ENCODE data around the gene ITIH3.
A peak's percentile ranks its signal among the peaks of the same experiment; 100 is the strongest.

The ITIH3 gene

DNA sequence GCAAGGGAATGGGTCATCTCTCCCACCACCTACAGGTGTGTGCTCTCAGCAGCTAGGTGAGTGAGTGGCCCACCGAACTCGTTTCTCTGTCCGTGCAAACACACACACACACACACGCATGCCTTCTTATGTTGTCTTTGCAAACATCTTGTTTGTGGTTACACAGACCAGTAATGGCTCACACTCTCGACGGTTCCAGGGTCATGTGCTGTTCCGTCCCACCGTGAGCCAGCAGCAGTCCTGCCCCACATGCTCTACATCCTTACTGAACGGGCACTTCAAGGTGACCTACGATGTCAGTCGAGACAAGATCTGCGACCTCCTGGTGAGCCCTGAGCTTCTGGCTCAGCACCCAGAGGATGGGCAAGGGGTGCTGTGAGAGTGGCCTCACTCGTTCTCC, 12.9 kb upstream of the ITIH3 start:
- Histone ChIP-seq H3K27ac (ENCODE audit: poor library complexity, severe bottlenecking) (no peak overlapping the region), H3K27me3 (ENCODE audit: insufficient read depth, poor library complexity, severe bottlenecking) (no peaks in the 10 kb centered on the region), H3K9me3 (ENCODE audit: severe bottlenecking) (no peaks in the 10 kb centered on the region), H3K4me1 (ENCODE audit: insufficient read depth, poor library complexity, severe bottlenecking) (no peaks in the 10 kb centered on the region), H3K4me3 (ENCODE audit: severe bottlenecking) (no peak overlapping the region), H3K36me3 (ENCODE audit: low read depth) (no peaks in the 10 kb centered on the region)
- DNase-seq (ENCODE audit: low spot score) (no peak), ATAC-seq (ENCODE audit: low read depth) (no peak)
- no peak for TF ChIP-seq CTCF (IDR thresholded peaks at IDR 0.05; ENCODE audit: poor library complexity, severe bottlenecking)

GRCh38 chr3:52782412-52783210, 12.0 kb upstream of the ITIH3 start:
- no peak for TF ChIP-seq CTCF (IDR thresholded peaks at IDR 0.05; ENCODE audit: poor library complexity, severe bottlenecking)
- no peak for DNase-seq (ENCODE audit: low spot score)

GRCh38 chr3:52783211-52783555, 11.4 kb upstream of the ITIH3 start:
- TF ChIP-seq CTCF (IDR thresholded peaks at IDR 0.05; ENCODE audit: poor library complexity, severe bottlenecking), result no peak
- ATAC-seq (ENCODE audit: low read depth) (no peak), DNase-seq (ENCODE audit: low spot score) (no peak)
- H3K27me3 ChIP-seq (ENCODE audit: insufficient read depth, poor library complexity, severe bottlenecking), result no peaks in the 10 kb centered on the region
- H3K9me3 ChIP-seq (ENCODE audit: severe bottlenecking), result no peaks in the 10 kb centered on the region
- no peaks in the 10 kb centered on the region for H3K36me3 ChIP-seq (ENCODE audit: low read depth)
- no peaks in the 10 kb centered on the region for H3K4me1 ChIP-seq (ENCODE audit: insufficient read depth, poor library complexity, severe bottlenecking)
- no peak overlapping the region for H3K4me3 ChIP-seq (ENCODE audit: severe bottlenecking)
- no peak overlapping the region for H3K27ac ChIP-seq (ENCODE audit: poor library complexity, severe bottlenecking)

More at GRCh38 chr3:52782412-52783210, 12.0 kb upstream of the ITIH3 start:
- no peaks in the 10 kb centered on the region for H3K9me3 ChIP-seq (ENCODE audit: severe bottlenecking)
- no peaks in the 10 kb centered on the region for H3K4me1 ChIP-seq (ENCODE audit: insufficient read depth, poor library complexity, severe bottlenecking)
- H3K36me3 ChIP-seq (ENCODE audit: low read depth), result no peaks in the 10 kb centered on the region
- no peaks in the 10 kb centered on the region for H3K27me3 ChIP-seq (ENCODE audit: insufficient read depth, poor library complexity, severe bottlenecking)
- H3K27ac ChIP-seq (ENCODE audit: poor library complexity, severe bottlenecking), result no peak overlapping the region
- ATAC-seq (ENCODE audit: low read depth), result no peak
- no peak overlapping the region for H3K4me3 ChIP-seq (ENCODE audit: severe bottlenecking)

DNA sequence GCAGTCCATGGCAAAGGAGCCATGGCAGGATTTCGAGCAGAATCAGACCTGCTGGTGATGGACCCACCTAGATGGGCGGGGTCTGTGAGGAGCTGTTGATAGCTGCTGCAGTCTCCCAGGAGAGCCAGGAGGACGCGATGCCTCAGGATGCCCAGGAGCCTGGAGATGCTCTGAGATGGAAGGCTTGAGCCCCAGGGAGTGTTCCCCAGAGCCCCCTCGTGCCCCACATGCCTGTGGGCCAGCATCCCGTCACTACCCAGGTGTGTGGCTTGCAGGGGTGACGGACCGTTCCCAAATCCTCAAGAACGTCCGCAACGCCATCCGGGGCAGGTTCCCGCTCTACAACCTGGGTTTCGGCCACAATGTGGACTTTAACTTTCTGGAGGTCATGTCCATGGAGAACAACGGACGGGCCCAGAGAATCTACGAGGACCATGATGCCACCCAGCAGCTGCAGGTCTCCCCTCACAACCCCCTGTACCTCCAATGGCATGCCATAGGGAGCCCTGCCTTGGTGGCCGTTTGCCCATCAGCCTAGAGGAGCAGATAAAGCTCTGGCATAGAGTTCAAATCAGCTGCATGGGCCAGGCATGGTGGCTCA, 10.5 kb upstream of the ITIH3 start:
- Histone ChIP-seq H3K9me3 (ENCODE audit: severe bottlenecking) (no peaks in the 10 kb centered on the region), H3K27me3 (ENCODE audit: insufficient read depth, poor library complexity, severe bottlenecking) (no peaks in the 10 kb centered on the region), H3K36me3 (ENCODE audit: low read depth) (no peaks in the 10 kb centered on the region), H3K4me3 (ENCODE audit: severe bottlenecking) (no peak overlapping the region), H3K27ac (ENCODE audit: poor library complexity, severe bottlenecking) (no peak overlapping the region), H3K4me1 (ENCODE audit: insufficient read depth, poor library complexity, severe bottlenecking) (no peaks in the 10 kb centered on the region)
- DNase-seq (ENCODE audit: low spot score) (peak; percentile 51), ATAC-seq (ENCODE audit: low read depth) (no peak)
- no peak for TF ChIP-seq CTCF (IDR thresholded peaks at IDR 0.05; ENCODE audit: poor library complexity, severe bottlenecking)
